DMS 273 (cell line): Measurements from ENCODE around the gene TMEM131.
"Not testable (repeated sequence)": the region's sequence is repeated elsewhere in the genome, so short reads cannot be mapped to it uniquely, and the experiment has no call there.

ENCODE experiments used
- DNase-seq: peaks from one replicate; lab custom pipeline; 2025; ENCODE audit not compliant: unreplicated experiment; lab: John Stamatoyannopoulos, UW

Gene TMEM131

GRCh38 chr2:97821862-97822261 is 173.9 kb downstream of the TMEM131 start:
- not testable (repeated sequence) for DNase-seq

GRCh38 chr2:97819754-97820153 is 176.0 kb downstream of the TMEM131 start:
- no peak for DNase-seq

DNA sequence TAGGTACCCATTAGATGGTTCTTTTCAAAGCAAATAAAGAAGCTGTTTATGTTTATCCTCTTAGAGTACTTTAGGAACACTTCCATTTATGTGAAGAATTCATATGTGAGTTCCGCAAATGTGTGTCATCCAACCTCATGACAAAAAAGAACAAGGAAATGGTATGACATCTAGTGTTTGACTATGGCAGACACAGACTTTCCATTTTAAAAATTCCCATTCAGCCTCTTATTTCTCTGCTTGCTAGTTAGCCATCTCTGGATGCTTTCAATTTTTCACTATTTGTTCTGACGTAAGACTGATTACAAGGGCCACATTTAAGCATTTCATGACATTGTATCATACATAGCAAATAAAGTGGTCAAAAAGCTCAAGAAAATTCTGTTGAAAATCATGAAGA is 179.3 kb downstream of the TMEM131 start:
- no peak for DNase-seq

DNA sequence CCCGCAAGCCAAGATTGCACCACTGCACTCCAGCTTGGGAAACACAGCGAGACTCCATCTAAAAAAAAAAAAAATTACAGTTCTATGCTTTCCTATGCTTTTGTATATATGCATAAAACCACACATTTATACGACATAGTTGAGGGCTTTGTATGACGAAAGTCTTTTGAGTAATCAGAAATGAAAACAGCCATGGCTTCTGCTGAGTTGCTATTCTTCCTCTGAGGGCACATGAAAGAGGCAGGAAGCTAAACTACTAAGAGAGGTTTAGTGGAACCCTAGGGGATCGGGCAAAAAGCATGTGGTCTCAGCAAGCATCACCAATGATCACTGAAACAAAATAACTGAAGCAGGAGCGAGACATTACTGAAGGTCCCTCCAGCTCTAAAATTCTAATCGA is 182.8 kb downstream of the TMEM131 start:
- no peak for DNase-seq

DNA sequence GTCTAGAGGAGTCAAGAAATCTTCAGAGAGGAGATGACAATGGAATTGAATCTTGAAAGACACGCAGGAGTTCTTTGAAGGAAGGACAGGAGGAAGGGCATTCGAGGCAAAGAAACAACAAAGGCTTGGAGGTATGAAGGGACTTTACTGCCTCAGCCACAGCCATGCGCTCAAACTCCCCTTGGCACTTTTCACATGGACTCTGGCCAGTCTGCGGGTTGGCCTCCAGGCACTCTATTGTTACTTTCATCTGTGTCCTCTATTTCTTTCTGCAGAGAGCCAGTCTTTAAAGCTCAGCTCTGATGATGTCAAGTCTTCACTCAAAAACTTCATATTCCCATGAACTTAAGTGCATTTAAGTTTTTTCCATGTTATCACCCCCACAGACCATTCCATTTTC is 186.9 kb downstream of the TMEM131 start:
- no peak for DNase-seq

DNA sequence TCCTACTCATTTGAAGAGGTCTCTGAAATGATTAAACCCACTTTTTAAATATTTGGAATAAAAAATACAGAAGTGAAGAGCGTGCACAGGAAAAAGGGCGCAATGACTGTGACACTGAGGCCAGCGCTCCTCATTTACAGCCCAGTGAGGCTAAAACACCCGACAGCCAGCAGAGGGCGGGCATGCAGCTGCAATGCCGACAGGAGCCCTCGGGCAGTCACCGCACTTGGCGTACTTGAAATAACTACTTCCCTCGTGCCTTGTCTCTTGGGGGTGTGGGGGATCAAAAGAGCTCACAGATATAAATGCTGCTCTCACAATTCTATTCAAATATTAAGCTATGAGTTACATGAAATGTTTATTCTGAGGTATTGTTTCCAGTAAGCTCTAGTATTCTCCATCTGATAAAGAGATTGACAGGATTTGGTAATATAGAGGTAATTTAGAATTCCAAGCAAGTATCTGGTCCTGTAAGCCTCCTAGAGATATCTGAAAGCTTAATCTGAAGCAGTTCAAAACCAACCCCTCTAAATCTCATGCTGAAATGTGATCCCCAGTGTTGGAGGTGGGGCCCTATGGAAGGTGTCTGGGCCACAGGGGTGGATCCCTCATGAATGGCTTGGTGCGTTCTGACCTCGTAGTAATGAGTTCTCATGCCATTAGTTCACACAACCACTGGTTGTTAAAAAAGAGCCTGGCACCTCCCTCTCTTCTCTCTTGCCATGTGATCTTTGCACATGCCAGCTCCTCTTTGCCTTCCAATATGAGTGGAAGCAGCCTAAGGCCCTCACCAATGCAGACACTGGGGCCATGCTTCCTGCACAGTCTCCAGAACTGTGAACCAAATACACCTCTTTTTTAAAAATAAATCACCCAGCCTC is 188.8 kb downstream of the TMEM131 start:
- DNase-seq = peak; percentile 85

GRCh38 chr2:97805776-97806175 is 190.0 kb downstream of the TMEM131 start:
- DNase-seq = no peak

GRCh38 chr2:97801028-97801427 is 194.7 kb downstream of the TMEM131 start:
- no peak for DNase-seq

- no peak for DNase-seq
Observed at GRCh38 chr2:97798416-97798815, 197.3 kb downstream of the TMEM131 start.

- DNase-seq = no peak
Observed at GRCh38 chr2:97797355-97797754, 198.4 kb downstream of the TMEM131 start.

DNA sequence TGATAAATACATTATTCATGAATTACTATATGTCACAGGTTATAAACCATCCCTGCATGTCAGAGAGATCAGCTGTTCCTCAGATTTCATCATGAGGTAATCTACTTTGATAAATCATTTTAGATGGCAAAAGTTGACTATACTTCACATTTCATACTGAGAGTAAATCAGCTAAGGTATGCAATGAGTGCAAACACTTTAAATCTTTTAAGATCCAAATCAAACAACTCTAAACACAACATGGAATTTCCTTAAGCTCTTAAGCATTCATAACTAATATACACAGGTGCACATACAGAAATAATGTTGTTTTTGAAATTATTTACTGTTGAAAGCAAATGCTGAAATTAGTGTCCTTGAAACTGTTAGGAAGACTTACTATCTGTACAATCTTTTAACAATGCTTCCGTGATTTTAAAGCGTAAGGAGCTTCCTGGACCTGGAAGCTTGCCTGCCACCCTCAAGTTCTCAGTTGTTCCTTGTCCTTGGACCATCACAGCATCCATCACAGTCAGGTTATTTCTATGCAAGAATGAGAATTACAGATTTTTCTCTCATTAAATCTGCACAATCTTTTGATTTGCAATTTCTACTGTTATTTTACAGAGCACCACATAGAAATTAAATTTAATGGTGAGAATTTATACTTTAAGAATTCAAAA is 199.2 kb downstream of the TMEM131 start:
- no peak for DNase-seq

DNA sequence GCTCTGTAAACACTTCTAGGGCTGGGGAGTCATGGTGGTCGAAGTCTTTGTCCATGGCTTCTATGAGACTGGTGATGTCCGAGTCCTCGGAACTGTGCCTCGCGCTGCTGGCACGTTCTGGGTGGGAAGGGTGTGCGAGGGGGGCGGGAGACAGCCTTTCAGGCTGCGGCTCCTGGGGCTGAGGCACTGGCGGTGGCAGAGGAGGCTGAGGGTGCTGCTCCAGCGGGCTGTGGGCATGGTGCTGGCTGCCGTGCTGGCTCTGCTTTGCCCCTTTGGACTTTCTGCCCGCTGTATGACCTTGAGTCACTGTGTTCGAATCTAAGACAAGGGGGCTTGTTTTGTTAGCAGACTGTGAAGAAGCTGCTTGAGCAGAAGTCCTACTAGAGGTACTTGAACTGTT is 203.3 kb downstream of the TMEM131 start:
- DNase-seq = no peak

DNA sequence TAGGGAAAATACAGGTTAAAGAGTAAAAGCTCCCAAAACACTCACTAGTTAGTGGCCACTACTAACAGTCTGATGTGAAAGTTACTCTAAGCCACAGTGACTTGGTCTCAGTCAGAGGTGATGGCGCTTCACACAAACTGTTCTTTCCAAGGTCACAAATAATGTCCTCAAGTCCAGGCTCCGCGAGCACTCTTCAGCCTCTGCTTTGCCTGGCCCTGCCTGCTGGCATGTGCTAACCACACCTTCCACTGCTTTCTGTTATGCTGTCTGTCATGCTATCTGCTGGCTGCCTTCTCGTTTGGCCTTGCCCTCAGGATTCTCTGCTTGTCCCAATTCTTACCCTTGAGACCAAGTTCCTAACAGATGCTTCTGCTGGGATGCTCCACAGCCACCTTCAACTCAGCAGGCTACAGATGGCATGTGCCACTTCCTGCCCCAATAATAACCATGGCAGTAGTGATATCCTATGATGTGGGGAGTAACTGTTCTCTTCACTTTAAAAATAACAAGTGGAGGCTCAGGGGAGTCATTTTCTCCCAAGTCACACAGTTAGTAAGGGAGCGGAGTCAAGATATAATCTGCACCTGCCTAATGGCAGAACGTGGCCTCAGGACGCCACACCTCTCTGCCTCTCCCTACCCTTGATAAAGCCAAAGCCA is 206.6 kb downstream of the TMEM131 start:
- no peak for DNase-seq

GRCh38 chr2:97785818-97786217 is 209.9 kb downstream of the TMEM131 start:
- DNase-seq = no peak

DNA sequence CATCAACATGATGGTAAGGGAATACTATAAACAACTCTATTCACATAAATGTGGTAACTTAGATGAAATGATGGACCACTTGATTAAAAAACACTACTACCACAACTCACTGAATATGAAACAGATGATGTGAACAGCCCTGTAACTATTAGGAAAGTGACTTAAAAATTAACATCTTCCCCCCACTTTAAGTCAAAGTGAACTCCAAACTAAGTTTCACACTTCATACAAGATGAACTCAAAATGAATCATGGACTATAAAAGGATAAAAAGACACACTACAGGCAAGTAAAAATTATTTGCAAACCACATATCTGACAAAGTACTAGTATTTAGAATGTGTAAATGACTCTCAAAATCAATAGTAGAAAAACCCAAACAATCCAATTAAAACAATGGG is 210.8 kb downstream of the TMEM131 start:
- no peak for DNase-seq

GRCh38 chr2:97781981-97782380 is 213.8 kb downstream of the TMEM131 start:
- no peak for DNase-seq

GRCh38 chr2:97779141-97779540 is 216.6 kb downstream of the TMEM131 start:
- no peak for DNase-seq

- no peak for DNase-seq
Observed at GRCh38 chr2:97775074-97775473, 220.7 kb downstream of the TMEM131 start.

DNA sequence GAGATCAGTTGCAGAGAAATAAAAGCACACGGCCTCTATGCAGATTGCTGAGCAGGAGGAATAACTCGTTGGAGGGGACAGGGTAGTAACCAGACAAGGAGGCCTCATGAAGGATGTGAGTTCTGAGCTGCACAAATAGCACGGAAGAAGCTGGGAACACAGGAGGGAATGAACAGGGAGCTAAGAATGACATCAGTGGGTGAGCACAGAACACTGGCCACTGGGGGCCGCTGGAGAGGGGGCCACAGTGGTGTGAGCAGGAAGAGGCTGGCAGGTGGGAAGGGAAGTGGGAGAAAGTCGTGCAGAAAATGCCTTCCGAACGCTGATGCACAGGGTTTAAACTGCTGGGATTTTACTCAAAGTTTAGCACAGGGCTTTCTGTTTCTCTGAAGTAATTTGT is 221.3 kb downstream of the TMEM131 start:
- peak; percentile 37 for DNase-seq

DNA sequence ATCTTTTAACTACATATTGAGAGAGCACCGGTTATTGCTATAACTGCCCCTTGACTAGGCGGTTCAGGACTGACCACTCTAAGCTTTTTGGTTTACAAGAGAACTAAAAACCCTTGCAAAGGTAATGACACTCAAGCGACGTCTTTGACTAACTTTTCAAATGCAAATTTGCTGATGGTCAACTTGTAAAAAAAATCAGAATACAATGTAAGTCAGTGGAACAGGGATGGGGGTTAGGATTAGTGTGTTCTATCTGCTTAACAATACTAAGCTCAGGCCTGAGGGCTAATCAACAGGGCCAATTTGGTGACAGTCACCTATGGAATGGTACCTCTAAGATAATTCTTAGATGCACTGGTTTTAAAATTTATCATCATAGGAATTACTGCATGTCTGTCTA is 225.3 kb downstream of the TMEM131 start:
- DNase-seq = no peak

- no peak for DNase-seq
Observed at GRCh38 chr2:97769711-97770110, 226.0 kb downstream of the TMEM131 start.

GRCh38 chr2:97769308-97769707 is 226.4 kb downstream of the TMEM131 start:
- no peak for DNase-seq
